K562 (cell line): ENCODE measurements around the gene ANKZF1.

Experiments used
- CBFB ChIP-seq: sonication (generic); formaldehyde crosslinking; IDR thresholded peaks from 2 replicates; pipeline ENCODE4 v1.4.0; 2020; ENCODE audit warnings: mild to moderate bottlenecking, missing genetic modification reagents
- CTCF ChIP-seq, 3 experiments: IDR thresholded peaks in 2 of 3; conservative IDR thresholded peaks in 1 of 3; 2 replicates each; pipeline ENCODE4 v1.5.1; 2011 to 2012; ENCODE audit warnings: low read length in 3 of 3, mild to moderate bottlenecking in 3 of 3, control low read depth in 2 of 3, improper control_type of control experiment in 1 of 3, inconsistent platforms in 1 of 3, low read depth in 1 of 3, mixed read lengths in 1 of 3, moderate library complexity in 1 of 3; ENCODE audit not compliant: insufficient read depth in 2 of 3
- ELK1 ChIP-seq: sonication (generic); formaldehyde crosslinking; IDR thresholded peaks from 2 replicates; pipeline ENCODE4 v1.8.1; 2022; ENCODE audit warnings: missing genetic modification reagents
- GABPA ChIP-seq: fragments of 200-800 bp; sonication (Bioruptor generic); conservative IDR thresholded peaks from 2 replicates; pipeline ENCODE4 v1.6.1; 2016; ENCODE audit warnings: low read depth, missing genetic modification characterization, missing compliant biosample characterization
- HDAC2 ChIP-seq: fragments of 450-650 bp; IDR thresholded peaks from 2 replicates; pipeline ENCODE4 v1.6.1; 2016; ENCODE audit warnings: mild to moderate bottlenecking
- KLF16 ChIP-seq: IDR thresholded peaks from 2 replicates; pipeline ENCODE4 v1.6.1; 2016; ENCODE audit warnings: antibody characterized with exemption
- MAFK ChIP-seq: IDR thresholded peaks from 2 replicates; pipeline ENCODE4 v1.6.1; 2011; ENCODE audit warnings: low read length, improper control_type of control experiment
- MCM3 ChIP-seq: fragments of 450-650 bp; IDR thresholded peaks from 2 replicates; pipeline ENCODE4 v1.6.1; 2016
- SRSF9 ChIP-seq: fragments of 200-400 bp; formaldehyde crosslinking; IDR thresholded peaks from 2 replicates; pipeline ENCODE4 v1.6.1; 2017; ENCODE audit warnings: low read depth, low read length, borderline replicate concordance
- TAF1 ChIP-seq: IDR thresholded peaks from 2 replicates; pipeline ENCODE4 v1.6.1; 2011; ENCODE audit warnings: mild to moderate bottlenecking, low read length, moderate library complexity; ENCODE audit not compliant: insufficient read depth, control insufficient read depth, severe bottlenecking; ENCODE audit errors: extremely low read depth
- ZBTB11 ChIP-seq, 3 experiments: fragments of 200-800 bp in 1 of 3; fragments of 250-450 bp in 1 of 3; fragments of 450-650 bp in 1 of 3; sonication (Bioruptor Pico) in 1 of 3; sonication (Bioruptor generic) in 1 of 3; formaldehyde crosslinking in 1 of 3; IDR thresholded peaks; 2 replicates each; pipeline versions ENCODE4 v1.6.1 to v1.8.0; 2016 to 2022; ENCODE audit warnings: mild to moderate bottlenecking in 2 of 3, missing genetic modification characterization in 2 of 3, missing compliant biosample characterization in 1 of 3, moderate library complexity in 1 of 3
- ZEB2 ChIP-seq: fragments of 450-650 bp; IDR thresholded peaks from 2 replicates; pipeline ENCODE4 v1.6.1; 2016
- ZKSCAN1 ChIP-seq: fragments of 150-350 bp; IDR thresholded peaks from 2 replicates; pipeline ENCODE4 v1.6.1; 2016; ENCODE audit warnings: low read depth, low read length
- ZNF263 ChIP-seq: sonication (generic); formaldehyde crosslinking; IDR thresholded peaks from 2 replicates; pipeline ENCODE4 v1.8.0; 2022; ENCODE audit warnings: mild to moderate bottlenecking, missing genetic modification reagents, borderline replicate concordance

GRCh38 chr2:219272356-219272755 is 42.8 kb downstream of the ANKZF1 start:
- TF ChIP-seq MCM3 (no peak), HDAC2 (no peak), CTCF (IDR thresholded peaks at IDR 0.05 in 2 of 3, conservative IDR thresholded peaks at IDR 0.05 in 1 of 3; ENCODE audit: insufficient read depth in 2 of 3, low read depth in 1 of 3, low read length in 3 of 3) (no peak), TAF1 (no peak), CBFB (no peak), MAFK (no peak), ZNF263 (CRISPR knock-in tag) (no peak), GABPA (tag) (no peak), SRSF9 (no peak), ELK1 (CRISPR knock-in tag) (no peak), ZBTB11 (CRISPR knock-in tag; IDR thresholded peaks at IDR 0.05) (no peak), ZEB2 (no peak), KLF16 (no peak), ZKSCAN1 (no peak)
